ENCODE results near the gene CRISPLD2. TPM values are rescaled to one million over a fixed set of nuclear protein-coding genes. Genes with fewer than 3 reads are reported as not detected.

The CRISPLD2 gene
- total and polyA plus RNA-seq, 10 of the 15 experiments (the other 5 are each of a cell fraction or from before 2014, with no cell fraction given): 0.03 to 0.30 (median 0.08) TPM; not detected in 5

DNA sequence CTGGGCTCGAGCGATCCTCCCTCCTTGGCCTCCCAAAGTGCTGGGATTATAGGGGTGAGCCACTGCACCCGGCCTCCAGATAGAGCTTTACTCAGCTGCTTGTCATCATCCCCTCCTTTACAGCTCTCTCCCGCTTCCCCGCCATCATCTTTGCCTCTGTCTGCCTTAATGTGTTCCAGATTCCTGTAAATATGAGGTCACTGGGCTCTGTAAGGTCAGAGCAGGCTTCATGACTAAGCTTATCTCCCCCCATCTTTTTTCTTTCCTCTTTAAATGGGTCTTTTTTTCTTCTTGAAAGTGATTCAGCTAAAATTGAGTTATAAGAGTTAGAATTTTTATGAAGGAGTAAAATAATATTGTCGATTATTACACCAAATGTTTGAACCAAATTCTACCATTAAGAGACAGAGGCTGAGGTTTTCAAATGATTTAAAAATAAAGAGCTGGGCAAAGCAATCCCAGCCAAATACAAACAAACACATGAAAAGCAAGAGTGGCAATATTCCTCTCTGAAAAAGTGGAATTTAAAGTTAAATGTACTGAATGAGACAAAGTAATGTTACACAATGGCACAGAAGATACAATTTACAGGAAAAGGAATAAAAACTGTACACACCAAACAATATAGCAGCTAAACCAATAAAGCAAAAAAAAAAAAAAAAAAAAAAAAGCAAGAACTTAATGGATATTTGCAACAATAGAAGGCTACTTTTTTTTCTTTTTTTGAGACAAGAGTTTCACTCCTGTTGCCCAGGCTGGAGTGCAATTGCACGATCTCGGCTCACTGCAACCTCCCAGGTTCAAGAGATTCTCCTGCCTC is 62.1 kb downstream of the CRISPLD2 start:
- Histone ChIP-seq H3K9me3 (replicated peaks; ENCODE audit: control insufficient read depth, insufficient read depth, low read length) (no peaks in the 10 kb centered on the region), H3K79me2 (ENCODE audit: control insufficient read depth, insufficient read depth, low read length) (no peaks in the 10 kb centered on the region), H3K27me3 (replicated peaks in 1 of 2; ENCODE audit: control insufficient read depth in 2 of 2, insufficient read depth in 2 of 2, low read length in 1 of 2) (peaks cover 0 to 2% of the 10 kb centered on the region in 2 experiments; a peak in 2 of 4 replicates), H3K4me3 (no peak overlapping the region), H3K9ac (ENCODE audit: control insufficient read depth, insufficient read depth, low read length) (no peak overlapping the region), H3K4me2 (ENCODE audit: control insufficient read depth, insufficient read depth) (no peak overlapping the region), H4K20me1 (ENCODE audit: control insufficient read depth, insufficient read depth) (no peaks in the 10 kb centered on the region), H3K36me3 (ENCODE audit: control insufficient read depth in 2 of 2, insufficient read depth in 2 of 2, low read length in 1 of 2) (no peaks in the 10 kb centered on the region), H2AFZ (ENCODE audit: control insufficient read depth, low read depth, low read length) (no peak overlapping the region), H3K27ac (ENCODE audit: control insufficient read depth, insufficient read depth) (no peak overlapping the region), H3K4me1 (ENCODE audit: control insufficient read depth, insufficient read depth, low read length) (no peaks in the 10 kb centered on the region)
- no peak for DNase-seq (ENCODE audit: low read depth, low spot score)
- WGBS (ENCODE audit: insufficient coverage, insufficient replicate concordance, low lambda C conversion rate, missing lambda C conversion rate): 43% methylated on average over 8 of the region's 8 CpGs
- no peak for TF ChIP-seq ESRRA (IDR thresholded peaks at IDR 0.05; ENCODE audit: low read length)
- no peak for TF ChIP-seq SMARCA5 (IDR thresholded peaks at IDR 0.05)
- no peak for TF ChIP-seq DPF2 (IDR thresholded peaks at IDR 0.05)
- no peak for TF ChIP-seq ZNF687 (IDR thresholded peaks at IDR 0.05)
- no peak for TF ChIP-seq POLR2AphosphoS2 (IDR thresholded peaks at IDR 0.05; ENCODE audit: low read depth, low read length)
- TF ChIP-seq, protein P1, sequence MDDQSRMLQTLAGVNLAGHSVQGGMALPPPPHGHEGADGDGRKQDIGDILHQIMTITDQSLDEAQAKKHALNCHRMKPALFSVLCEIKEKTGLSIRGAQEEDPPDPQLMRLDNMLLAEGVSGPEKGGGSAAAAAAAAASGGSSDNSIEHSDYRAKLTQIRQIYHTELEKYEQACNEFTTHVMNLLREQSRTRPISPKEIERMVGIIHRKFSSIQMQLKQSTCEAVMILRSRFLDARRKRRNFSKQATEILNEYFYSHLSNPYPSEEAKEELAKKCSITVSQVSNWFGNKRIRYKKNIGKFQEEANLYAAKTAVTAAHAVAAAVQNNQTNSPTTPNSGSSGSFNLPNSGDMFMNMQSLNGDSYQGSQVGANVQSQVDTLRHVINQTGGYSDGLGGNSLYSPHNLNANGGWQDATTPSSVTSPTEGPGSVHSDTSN (IDR thresholded peaks at IDR 0.05; ENCODE audit: insufficient replicate concordance, low read depth, low read length): no peak
- TF ChIP-seq SIX5 (IDR thresholded peaks at IDR 0.05; ENCODE audit: low read depth, low read length, severe bottlenecking): no peak
- TF ChIP-seq IRF4 (IDR thresholded peaks at IDR 0.05; ENCODE audit: low read depth, low read length): no peak
- in situ Hi-C loops (cut with MboI) (no loop called here), intact Hi-C loops (cut with micrococcal nuclease; ENCODE audit: unreplicated experiment) (no loop called here)
- no peak for FAIRE-seq
- SMC1A ChIA-PET (ENCODE audit: uncharacterized antibody, unreplicated experiment): interaction anchor here (0.9 to 2.0 kb wide), 8 partner anchors 10 to 127 kb away, joined by 3 to 5 read pairs (median 4); no protein-coding TSS in a partner anchor
- CTCF ChIA-PET: interaction anchor here (0.7 to 1.4 kb wide), 4 partner anchors 11 to 129 kb away, joined by 3 to 4 read pairs (median 4); no protein-coding TSS in a partner anchor
- ATAC-seq: no peak
- no TSS peak for BruUV-seq (replicated peaks)
- POLR2A ChIA-PET: interaction anchor here (0.6 kb wide), 1 partner anchor 43 kb away, joined by 4 read pairs; no protein-coding TSS in a partner anchor
- RAD21 ChIA-PET (ENCODE audit: unreplicated experiment): no interaction called here

All from GM12878 (cell line).